Measurements from ENCODE around the gene SUMO3.

Gene SUMO3

DNA sequence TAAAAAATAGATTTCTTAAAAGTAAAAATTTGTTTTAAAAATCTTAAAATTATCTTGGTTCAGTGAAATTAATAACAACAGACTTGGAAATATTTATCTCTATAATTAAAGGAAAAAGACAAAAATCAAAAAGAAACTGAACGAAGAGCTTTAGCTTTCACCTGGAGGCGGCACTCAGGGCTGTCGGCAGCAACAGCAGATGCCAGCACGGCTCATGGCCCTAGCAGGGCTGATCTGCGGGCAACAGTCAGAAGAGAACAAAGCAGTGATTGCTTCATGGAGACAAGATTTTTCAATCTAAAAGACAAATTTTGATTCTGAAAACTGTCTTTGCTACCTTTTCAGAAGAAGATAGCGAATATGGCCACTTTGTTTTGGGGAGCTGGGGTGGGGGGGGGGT, 38.9 kb downstream of the SUMO3 start:
- no peak for DNase-seq (ENCODE audit: insufficient read length, low spot score)
- TF ChIP-seq, protein P1, sequence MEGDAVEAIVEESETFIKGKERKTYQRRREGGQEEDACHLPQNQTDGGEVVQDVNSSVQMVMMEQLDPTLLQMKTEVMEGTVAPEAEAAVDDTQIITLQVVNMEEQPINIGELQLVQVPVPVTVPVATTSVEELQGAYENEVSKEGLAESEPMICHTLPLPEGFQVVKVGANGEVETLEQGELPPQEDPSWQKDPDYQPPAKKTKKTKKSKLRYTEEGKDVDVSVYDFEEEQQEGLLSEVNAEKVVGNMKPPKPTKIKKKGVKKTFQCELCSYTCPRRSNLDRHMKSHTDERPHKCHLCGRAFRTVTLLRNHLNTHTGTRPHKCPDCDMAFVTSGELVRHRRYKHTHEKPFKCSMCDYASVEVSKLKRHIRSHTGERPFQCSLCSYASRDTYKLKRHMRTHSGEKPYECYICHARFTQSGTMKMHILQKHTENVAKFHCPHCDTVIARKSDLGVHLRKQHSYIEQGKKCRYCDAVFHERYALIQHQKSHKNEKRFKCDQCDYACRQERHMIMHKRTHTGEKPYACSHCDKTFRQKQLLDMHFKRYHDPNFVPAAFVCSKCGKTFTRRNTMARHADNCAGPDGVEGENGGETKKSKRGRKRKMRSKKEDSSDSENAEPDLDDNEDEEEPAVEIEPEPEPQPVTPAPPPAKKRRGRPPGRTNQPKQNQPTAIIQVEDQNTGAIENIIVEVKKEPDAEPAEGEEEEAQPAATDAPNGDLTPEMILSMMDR (IDR thresholded peaks at IDR 0.05; ENCODE audit: insufficient read depth, missing control alignments), result no peak
- FAIRE-seq, result no peak

DNA sequence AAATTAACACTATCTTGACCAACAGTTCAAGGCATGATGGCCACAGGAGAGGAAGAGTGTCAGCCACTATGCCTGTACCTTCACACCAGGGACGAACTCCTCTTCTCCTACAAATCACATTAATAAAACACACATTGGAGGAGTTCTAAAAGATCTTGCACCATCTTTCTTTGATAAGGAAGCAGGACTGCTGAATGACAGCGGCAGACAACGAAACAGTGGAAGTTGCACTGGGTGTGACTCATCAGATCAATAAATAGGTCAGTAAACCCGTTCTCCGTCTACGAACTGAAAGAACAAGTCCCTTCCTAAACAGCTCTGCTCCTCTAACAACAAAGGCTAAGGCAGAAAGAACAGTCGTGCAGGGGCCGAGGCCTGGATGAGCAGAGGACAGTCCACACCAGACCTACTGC, 39.4 kb downstream of the SUMO3 start:
- TF ChIP-seq, protein P1 (IDR thresholded peaks at IDR 0.05; ENCODE audit: insufficient read depth, missing control alignments), result no peak
- FAIRE-seq (no peak), DNase-seq (ENCODE audit: insufficient read length, low spot score) (no peak)

DNA sequence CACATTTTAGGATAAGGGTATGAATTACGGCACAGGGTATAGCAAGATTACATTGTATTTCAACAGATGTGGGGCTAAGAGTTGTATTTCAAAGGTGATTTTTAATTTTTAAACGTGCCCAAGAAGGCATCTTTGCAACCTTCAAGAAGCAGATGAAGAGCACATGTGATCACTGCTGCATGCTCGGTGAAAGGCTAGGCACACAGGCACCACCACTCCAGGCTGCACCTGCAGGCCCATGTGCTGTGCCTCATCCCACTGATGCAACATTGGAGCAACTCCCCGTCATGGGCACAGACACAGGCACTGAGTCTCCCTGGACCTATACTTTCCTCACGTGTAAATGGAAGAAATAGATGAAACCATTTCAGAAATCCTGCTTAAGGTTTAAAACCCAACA, 39.8 kb downstream of the SUMO3 start:
- DNase-seq (ENCODE audit: insufficient read length, low spot score) (no peak), FAIRE-seq (no peak)
- TF ChIP-seq, protein P1 (IDR thresholded peaks at IDR 0.05; ENCODE audit: insufficient read depth, missing control alignments), result no peak

DNA sequence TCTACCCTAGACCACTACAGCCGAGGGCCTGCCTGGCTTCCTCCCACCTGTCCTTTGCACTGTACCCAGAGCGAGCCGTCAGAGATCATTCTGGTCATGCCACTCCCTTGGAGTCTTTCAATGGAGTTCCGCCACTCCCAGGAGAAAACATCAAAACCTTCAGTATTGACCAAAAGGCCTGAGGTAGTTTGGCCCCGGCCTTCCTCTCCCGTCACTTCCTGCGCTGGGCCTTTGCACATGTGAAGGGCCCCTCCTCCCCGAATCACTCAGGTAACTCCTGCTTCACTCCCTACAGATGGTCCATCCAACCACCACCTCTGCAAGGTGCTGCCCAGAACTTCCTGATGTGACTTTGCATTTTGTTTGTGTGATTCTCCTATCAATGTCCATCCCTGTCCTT, 42.9 kb downstream of the SUMO3 start:
- TF ChIP-seq, protein P1 (IDR thresholded peaks at IDR 0.05; ENCODE audit: insufficient read depth, missing control alignments), result no peak
- FAIRE-seq (no peak), DNase-seq (ENCODE audit: insufficient read length, low spot score) (no peak)

DNA sequence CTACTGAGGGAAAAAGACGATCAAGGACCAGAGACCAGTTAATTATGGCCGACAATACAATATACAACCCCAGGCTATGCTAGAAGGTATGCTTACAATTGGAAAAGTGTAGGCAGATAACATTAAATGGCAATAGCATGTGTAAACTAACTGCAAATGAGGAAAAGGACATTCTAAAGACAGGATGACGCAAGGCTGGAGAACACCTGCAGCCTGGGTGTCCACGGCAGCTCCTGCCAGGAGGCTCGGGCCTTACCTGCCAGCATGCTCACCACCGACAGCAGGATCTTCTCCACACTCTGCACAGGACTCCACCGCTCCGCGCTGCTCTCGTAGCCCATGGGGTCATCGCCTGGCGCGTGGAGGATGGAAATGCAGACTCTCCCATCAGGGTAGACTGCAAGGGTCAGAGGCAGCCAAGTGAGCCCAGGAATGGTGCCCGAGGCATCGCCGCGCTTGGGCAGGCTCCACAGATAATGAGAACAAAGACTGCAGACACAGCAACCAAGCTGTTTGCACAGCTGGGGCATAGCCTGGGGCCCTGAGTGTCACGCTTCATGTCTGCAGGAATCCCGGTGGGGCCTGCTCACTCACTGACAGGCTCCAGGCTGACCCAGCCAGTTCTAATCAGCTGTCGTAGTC, 44.5 kb downstream of the SUMO3 start:
- DNase-seq (ENCODE audit: insufficient read length, low spot score), result no peak
- FAIRE-seq, result no peak
- TF ChIP-seq, protein P1 (IDR thresholded peaks at IDR 0.05; ENCODE audit: insufficient read depth, missing control alignments), result no peak

DNA sequence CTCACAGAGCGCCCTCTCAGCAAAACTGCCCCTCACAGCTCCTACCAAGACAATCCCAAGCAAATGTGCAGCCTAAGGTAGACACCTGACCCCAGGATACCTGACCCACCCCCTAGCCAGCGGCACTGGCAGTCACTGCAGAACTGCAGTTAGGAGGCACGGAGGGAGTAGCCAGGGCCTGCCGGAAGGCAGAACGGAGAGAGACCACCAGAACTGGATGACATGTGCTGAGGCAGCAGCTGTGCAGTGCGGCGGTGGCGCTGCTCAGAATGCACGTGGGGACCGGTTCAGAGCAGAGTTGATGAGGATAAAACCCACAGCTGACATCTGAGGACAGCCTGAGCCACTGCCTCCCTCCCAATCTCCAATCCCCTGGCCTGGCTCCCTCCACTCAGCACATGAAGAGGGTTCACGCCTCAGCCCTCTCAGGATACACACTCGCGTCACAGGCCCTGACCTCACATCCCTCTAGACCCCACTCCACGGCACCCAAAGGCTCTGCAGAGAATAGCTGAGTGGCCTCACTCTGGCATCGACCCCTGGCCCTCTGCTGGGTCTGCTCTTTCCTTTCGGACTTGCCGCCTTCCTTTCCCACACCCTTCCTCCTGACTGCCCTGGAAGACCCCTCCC, 45.9 kb downstream of the SUMO3 start:
- DNase-seq (ENCODE audit: insufficient read length, low spot score) (no peak), FAIRE-seq (no peak)
- TF ChIP-seq, protein P1 (IDR thresholded peaks at IDR 0.05; ENCODE audit: insufficient read depth, missing control alignments), result no peak
